Measurements from ENCODE around the gene LOXL4.

- TF ChIP-seq SUZ12 (IDR thresholded peaks at IDR 0.05; ENCODE audit: extremely low read depth, insufficient read depth, insufficient read length) (no peak), ZNF274 (IDR thresholded peaks at IDR 0.05; ENCODE audit: low read depth, low read length) (no peak), YY1 (IDR thresholded peaks at IDR 0.05; ENCODE audit: insufficient read depth, insufficient read length) (no peak)
Observed at GRCh38 chr10:98306501-98306900, 38.5 kb upstream of the LOXL4 start.
